ENCODE measurements around the gene SYNDIG1L. TPM values are rescaled to one million over a fixed set of nuclear protein-coding genes. Genes with fewer than 3 reads are reported as not detected.

Gene SYNDIG1L
- total and polyA plus RNA-seq, 2 donors (not counting 3 experiments of a cell fraction or from before 2014, with no cell fraction given): not detected

- no peak overlapping the region for H2AFZ ChIP-seq (ENCODE audit: low read depth, low read length)
- ChIA-PET CTCF (no interaction called here), POLR2A (no interaction called here)
- no peaks in the 10 kb centered on the region for H3K27me3 ChIP-seq (ENCODE audit: control insufficient read depth in 2 of 2, insufficient read depth in 2 of 2, low read length in 2 of 2)
- no peak overlapping the region for H3K27ac ChIP-seq (ENCODE audit: insufficient read depth, low read depth, low read length)
- H3K9me1 ChIP-seq (replicated peaks; ENCODE audit: control insufficient read depth, extremely low read depth, insufficient read depth, low read length): no peaks in the 10 kb centered on the region
- no peaks in the 10 kb centered on the region for H3K79me2 ChIP-seq (ENCODE audit: control insufficient read depth, insufficient read depth, low read length)
- dilution Hi-C loops (cut with MboI; ENCODE audit: extremely low pct_ligation_motif_present, low sequenced_read_pairs) (no loop called here), intact Hi-C loops (cut with micrococcal nuclease) (no loop called here)
- no peak for TF ChIP-seq JUN (IDR thresholded peaks at IDR 0.05; ENCODE audit: borderline replicate concordance, insufficient read depth, insufficient read length, low read depth)
- TF ChIP-seq FOS (IDR thresholded peaks at IDR 0.05; ENCODE audit: borderline replicate concordance, insufficient read depth, low read length): no peak
- no peak for TF ChIP-seq POLR2A (IDR thresholded peaks at IDR 0.05; ENCODE audit: low read depth, low read length)
- TF ChIP-seq, protein P1, sequence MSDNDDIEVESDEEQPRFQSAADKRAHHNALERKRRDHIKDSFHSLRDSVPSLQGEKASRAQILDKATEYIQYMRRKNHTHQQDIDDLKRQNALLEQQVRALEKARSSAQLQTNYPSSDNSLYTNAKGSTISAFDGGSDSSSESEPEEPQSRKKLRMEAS (IDR thresholded peaks at IDR 0.05; ENCODE audit: insufficient read depth, insufficient read length): no peak
- TF ChIP-seq POLR2AphosphoS5 (IDR thresholded peaks at IDR 0.05; ENCODE audit: insufficient read depth, low read depth, low read length): no peak
- no peak for TF ChIP-seq MYC (IDR thresholded peaks at IDR 0.05; ENCODE audit: low read depth, low read length)
- no peak for TF ChIP-seq GATA2 (IDR thresholded peaks at IDR 0.05; ENCODE audit: insufficient read depth, insufficient read length, low read depth, low read length)
- FAIRE-seq (no peak), DNase-seq (ENCODE audit: low read depth, low spot score) (no peak)
- H3K9ac ChIP-seq (replicated peaks; ENCODE audit: extremely low read depth, insufficient read depth, low read length): no peak overlapping the region
- H4K20me1 ChIP-seq (replicated peaks; ENCODE audit: control insufficient read depth, extremely low read depth, insufficient read depth, low read length): no peaks in the 10 kb centered on the region
- no peaks in the 10 kb centered on the region for H3K36me3 ChIP-seq (ENCODE audit: control insufficient read depth in 2 of 2, extremely low read depth in 1 of 2, insufficient read depth in 2 of 2, low read length in 2 of 2)
- H3K4me1 ChIP-seq (ENCODE audit: control insufficient read depth, extremely low read depth, insufficient read depth, low read length): no peaks in the 10 kb centered on the region
- no peak overlapping the region for H3K4me2 ChIP-seq (ENCODE audit: insufficient read depth, low read length)
- H3K9me3 ChIP-seq (replicated peaks; ENCODE audit: control insufficient read depth, insufficient read depth, low read length): no peaks in the 10 kb centered on the region
- no peak overlapping the region for H3K4me3 ChIP-seq (replicated peaks in 1 of 3; ENCODE audit: insufficient read depth in 1 of 3, low read depth in 1 of 3, low read length in 3 of 3)
- no TSS peak for BruUV-seq (replicated peaks)
Measured at GRCh38 chr14:74380845-74381244, 45.2 kb downstream of the SYNDIG1L start.

GRCh38 chr14:74380172-74380571 lies 45.8 kb downstream of the SYNDIG1L start:
- no peaks in the 10 kb centered on the region for H3K27me3 ChIP-seq (ENCODE audit: control insufficient read depth in 2 of 2, insufficient read depth in 2 of 2, low read length in 2 of 2)
- DNase-seq (ENCODE audit: low read depth, low spot score) (no peak), FAIRE-seq (no peak)
- POLR2A ChIA-PET: no interaction called here
- no peaks in the 10 kb centered on the region for H3K4me1 ChIP-seq (ENCODE audit: control insufficient read depth, extremely low read depth, insufficient read depth, low read length)
- H2AFZ ChIP-seq (ENCODE audit: low read depth, low read length): no peak overlapping the region
- H3K36me3 ChIP-seq (ENCODE audit: control insufficient read depth in 2 of 2, extremely low read depth in 1 of 2, insufficient read depth in 2 of 2, low read length in 2 of 2): no peaks in the 10 kb centered on the region
- dilution Hi-C loops (cut with MboI; ENCODE audit: extremely low pct_ligation_motif_present, low sequenced_read_pairs) (no loop called here), intact Hi-C loops (cut with micrococcal nuclease) (no loop called here)
- TF ChIP-seq FOS (IDR thresholded peaks at IDR 0.05; ENCODE audit: borderline replicate concordance, insufficient read depth, low read length) (no peak), POLR2AphosphoS5 (IDR thresholded peaks at IDR 0.05; ENCODE audit: insufficient read depth, low read depth, low read length) (no peak), POLR2A (IDR thresholded peaks at IDR 0.05; ENCODE audit: low read depth, low read length) (no peak), JUN (IDR thresholded peaks at IDR 0.05; ENCODE audit: borderline replicate concordance, insufficient read depth, insufficient read length, low read depth) (no peak), GATA2 (IDR thresholded peaks at IDR 0.05; ENCODE audit: insufficient read depth, insufficient read length, low read depth, low read length) (no peak), MYC (IDR thresholded peaks at IDR 0.05; ENCODE audit: low read depth, low read length) (no peak), EZH2 (IDR thresholded peaks at IDR 0.05; ENCODE audit: borderline replicate concordance, low read depth, low read length, severe bottlenecking) (no peak)
- TF ChIP-seq, protein P2, sequence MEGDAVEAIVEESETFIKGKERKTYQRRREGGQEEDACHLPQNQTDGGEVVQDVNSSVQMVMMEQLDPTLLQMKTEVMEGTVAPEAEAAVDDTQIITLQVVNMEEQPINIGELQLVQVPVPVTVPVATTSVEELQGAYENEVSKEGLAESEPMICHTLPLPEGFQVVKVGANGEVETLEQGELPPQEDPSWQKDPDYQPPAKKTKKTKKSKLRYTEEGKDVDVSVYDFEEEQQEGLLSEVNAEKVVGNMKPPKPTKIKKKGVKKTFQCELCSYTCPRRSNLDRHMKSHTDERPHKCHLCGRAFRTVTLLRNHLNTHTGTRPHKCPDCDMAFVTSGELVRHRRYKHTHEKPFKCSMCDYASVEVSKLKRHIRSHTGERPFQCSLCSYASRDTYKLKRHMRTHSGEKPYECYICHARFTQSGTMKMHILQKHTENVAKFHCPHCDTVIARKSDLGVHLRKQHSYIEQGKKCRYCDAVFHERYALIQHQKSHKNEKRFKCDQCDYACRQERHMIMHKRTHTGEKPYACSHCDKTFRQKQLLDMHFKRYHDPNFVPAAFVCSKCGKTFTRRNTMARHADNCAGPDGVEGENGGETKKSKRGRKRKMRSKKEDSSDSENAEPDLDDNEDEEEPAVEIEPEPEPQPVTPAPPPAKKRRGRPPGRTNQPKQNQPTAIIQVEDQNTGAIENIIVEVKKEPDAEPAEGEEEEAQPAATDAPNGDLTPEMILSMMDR (IDR thresholded peaks at IDR 0.05; ENCODE audit: extremely low read depth in 1 of 2, insufficient read depth in 1 of 2, low read depth in 1 of 2, low read length in 2 of 2): no peak
- TF ChIP-seq, protein P1 (IDR thresholded peaks at IDR 0.05; ENCODE audit: insufficient read depth, insufficient read length): no peak
- CTCF ChIA-PET: no interaction called here
- BruUV-seq (replicated peaks): no TSS peak
- no peak overlapping the region for H3K4me2 ChIP-seq (ENCODE audit: insufficient read depth, low read length)
- no peaks in the 10 kb centered on the region for H3K79me2 ChIP-seq (ENCODE audit: control insufficient read depth, insufficient read depth, low read length)
- H3K27ac ChIP-seq (ENCODE audit: insufficient read depth, low read depth, low read length): no peak overlapping the region
- no peaks in the 10 kb centered on the region for H3K9me3 ChIP-seq (replicated peaks; ENCODE audit: control insufficient read depth, insufficient read depth, low read length)
- H3K9me1 ChIP-seq (replicated peaks; ENCODE audit: control insufficient read depth, extremely low read depth, insufficient read depth, low read length): no peaks in the 10 kb centered on the region
- no peaks in the 10 kb centered on the region for H4K20me1 ChIP-seq (replicated peaks; ENCODE audit: control insufficient read depth, extremely low read depth, insufficient read depth, low read length)
- no peak overlapping the region for H3K9ac ChIP-seq (replicated peaks; ENCODE audit: extremely low read depth, insufficient read depth, low read length)
- H3K4me3 ChIP-seq (replicated peaks in 1 of 3; ENCODE audit: insufficient read depth in 1 of 3, low read depth in 1 of 3, low read length in 3 of 3): no peak overlapping the region
